GM12874 (cell line): ENCODE data around the gene GSTK1.

Experiments used
- CTCF ChIP-seq: IDR thresholded peaks from 2 replicates; pipeline ENCODE4 v1.5.1; 2011; ENCODE audit warnings: low read depth, mild to moderate bottlenecking, control low read depth, low read length, moderate library complexity; ENCODE audit not compliant: insufficient read depth

The GSTK1 gene

GRCh38 chr7:143304938-143305337 is 41.7 kb downstream of the GSTK1 start:
- TF ChIP-seq CTCF: no peak

GRCh38 chr7:143305423-143306070 is 42.3 kb downstream of the GSTK1 start:
- peak; percentile 67 for TF ChIP-seq CTCF

GRCh38 chr7:143308632-143309031 is 45.4 kb downstream of the GSTK1 start:
- TF ChIP-seq CTCF: no peak

- TF ChIP-seq CTCF: no peak
Measured at GRCh38 chr7:143314127-143314526, 50.9 kb downstream of the GSTK1 start.

- no peak for TF ChIP-seq CTCF
Measured at GRCh38 chr7:143315776-143316175, 52.5 kb downstream of the GSTK1 start, which contains the start of gene CLCN1. TSS of gene CLCN1 (plus strand) at chr7:143316111. CDS start at chr7:143316213, 102 bp downstream.

- TF ChIP-seq CTCF: no peak
Measured at GRCh38 chr7:143316492-143316891, 53.3 kb downstream of the GSTK1 start.

- no peak for TF ChIP-seq CTCF
Measured at GRCh38 chr7:143318661-143319060, 55.4 kb downstream of the GSTK1 start.
